Ureter (tissue), 1 donor: ENCODE measurements around the gene CACNA1C. TPM values are rescaled to one million over a fixed set of nuclear protein-coding genes. Genes with fewer than 3 reads are reported as not detected.

Experiments used
- DNase-seq: peaks from one replicate; pipeline ENCODE4 v3.0.0-alpha.2; 2020; ENCODE audit warnings: low spot score
- total RNA-seq: library from RNA; stranded (reverse); gene quantifications from one replicate; pipeline ENCODE4 v1.2.4, GENCODE V29; 2023
- donor health status: DM: yes; HTN: yes; CAD: no.

Gene CACNA1C
- total RNA-seq, 1 donor from 2014 or later: 30.1 TPM

GRCh38 chr12:2297658-2298057, 244.9 kb downstream of the CACNA1C start:
- no peak for DNase-seq

- DNase-seq: no peak
Observed at GRCh38 chr12:2298556-2299200, 245.9 kb downstream of the CACNA1C start.

GRCh38 chr12:2299206-2299605, 246.4 kb downstream of the CACNA1C start:
- DNase-seq: no peak

- no peak for DNase-seq
Observed at GRCh38 chr12:2300168-2300567, 247.4 kb downstream of the CACNA1C start.

GRCh38 chr12:2300886-2301285, 248.1 kb downstream of the CACNA1C start:
- DNase-seq: no peak

- no peak for DNase-seq
Observed at GRCh38 chr12:2301531-2302461, 249.0 kb downstream of the CACNA1C start.

GRCh38 chr12:2302711-2303580, 250.2 kb downstream of the CACNA1C start:
- no peak for DNase-seq

GRCh38 chr12:2304223-2304622, 251.4 kb downstream of the CACNA1C start:
- no peak for DNase-seq

- no peak for DNase-seq
Observed at GRCh38 chr12:2306012-2306411, 253.2 kb downstream of the CACNA1C start.

GRCh38 chr12:2306735-2307134, 253.9 kb downstream of the CACNA1C start:
- DNase-seq: no peak

GRCh38 chr12:2307550-2307949, 254.8 kb downstream of the CACNA1C start:
- DNase-seq: no peak

- no peak for DNase-seq
Observed at GRCh38 chr12:2309647-2310046, 256.9 kb downstream of the CACNA1C start.

- no peak for DNase-seq
Observed at GRCh38 chr12:2311020-2311778, 258.4 kb downstream of the CACNA1C start.

GRCh38 chr12:2312175-2312574, 259.4 kb downstream of the CACNA1C start:
- DNase-seq: no peak

- no peak for DNase-seq
Observed at GRCh38 chr12:2312770-2313169, 260.0 kb downstream of the CACNA1C start.

GRCh38 chr12:2314492-2314891, 261.7 kb downstream of the CACNA1C start:
- no peak for DNase-seq

GRCh38 chr12:2317772-2318171, 265.0 kb downstream of the CACNA1C start:
- no peak for DNase-seq

- no peak for DNase-seq
Observed at GRCh38 chr12:2318286-2318685, 265.5 kb downstream of the CACNA1C start.

GRCh38 chr12:2319136-2319535, 266.3 kb downstream of the CACNA1C start:
- DNase-seq: no peak

GRCh38 chr12:2319737-2320506, 267.1 kb downstream of the CACNA1C start:
- DNase-seq: no peak

GRCh38 chr12:2320841-2321240, 268.1 kb downstream of the CACNA1C start:
- no peak for DNase-seq
